Body of pancreas (tissue), 4 donors: ENCODE measurements around the gene OR2T12. TPM values are rescaled to one million over a fixed set of nuclear protein-coding genes. Genes with fewer than 3 reads are reported as not detected.

ENCODE experiments used
- ATAC-seq: fragments of 150-250 bp; one replicate; pipeline ENCODE4 v1.9.1; 2016
- DNase-seq, 4 donors: peaks; one replicate each; pipeline ENCODE4 v3.0.0-alpha.2; 2019
- H3K27ac ChIP-seq, 4 donors: fragments of 200-600 bp; sonication (generic); 1 replicate in 3 of 4; 2 replicates in 1 of 4; pipeline versions ENCODE4 v1.5.1 to v1.6.1; 2016 to 2019; ENCODE audit warnings: mild to moderate bottlenecking in 1 of 4, mixed read lengths in 1 of 4, moderate library complexity in 1 of 4
- H3K27me3 ChIP-seq, 2 donors: fragments of 200-600 bp; sonication (generic); one replicate each; pipeline ENCODE4 v1.6.0; 2016; ENCODE audit warnings: mild to moderate bottlenecking in 1 of 2
- H3K36me3 ChIP-seq, 2 donors: fragments of 200-600 bp; sonication (generic); replicated peaks in 1 of 2; 2 replicates each; pipeline ENCODE4 v1.5.1; 2016; ENCODE audit warnings: low read depth in 2 of 2; ENCODE audit not compliant: insufficient read depth in 1 of 2
- H3K4me1 ChIP-seq: fragments of 200-600 bp; sonication (generic); one replicate; pipeline ENCODE4 v1.6.0; 2016
- H3K4me3 ChIP-seq, 2 donors: fragments of 200-600 bp; sonication (generic); 1 replicate in 1 of 2; 2 replicates in 1 of 2; pipeline ENCODE4 v1.5.1; 2016 to 2019
- H3K9me3 ChIP-seq, 3 donors: fragments of 200-600 bp; sonication (generic); 1 replicate in 2 of 3; 2 replicates in 1 of 3; pipeline ENCODE4 v1.5.1; 2016
- CTCF ChIP-seq, 7 experiments: fragments of 450-650 bp in 4 of 7; fragments of 200-600 bp in 3 of 7; sonication (generic) in 3 of 7; IDR thresholded peaks; one replicate each; pipeline ENCODE4 v1.5.1; 2016 to 2019; ENCODE audit warnings: antibody characterized with exemption in 7 of 7
- POLR2A ChIP-seq, 3 donors: fragments of 450-650 bp; IDR thresholded peaks; one replicate each; pipeline ENCODE4 v1.6.1; 2016; ENCODE audit warnings: antibody characterized with exemption in 3 of 3, mild to moderate bottlenecking in 2 of 3
- WGBS, 2 donors: methylation state at CpG; one replicate each; pipeline ENCODE4 v1.1.5; 2017; 5-methylcytosine and 5-hydroxymethylcytosine counted together
- intact Hi-C: fragments of 100-400 bp; cut with DNase I; formaldehyde crosslinking; loops from one replicate; pipeline ENCODE4 v1.15.1; 2023
- total RNA-seq, 2 donors: library from RNA; depleted of rRNA; stranded (reverse); fragments of >200 nt; gene quantifications; one replicate each; pipeline ENCODE4 v1.1.0, GENCODE V29; 2016

The OR2T12 gene
- total RNA-seq, 2 donors from 2014 or later = not detected

- no peaks in the 10 kb centered on the region for H3K27me3 ChIP-seq
- no peak for ATAC-seq
- peak; percentile 26 to 30 (median 28) for DNase-seq
- 5 to 8% methylated on average over 14 of the region's 14 CpGs for WGBS, 2 donors
- H3K9me3 ChIP-seq = no peaks in the 10 kb centered on the region
- peak; percentile 23 to 71 (median 51) for TF ChIP-seq CTCF (IDR thresholded peaks at IDR 0.05)
- no peak for TF ChIP-seq POLR2A (IDR thresholded peaks at IDR 0.05)
- intact Hi-C loops = no loop called here
- H3K27ac ChIP-seq = no peak overlapping the region
- no peaks in the 10 kb centered on the region for H3K4me1 ChIP-seq
- H3K36me3 ChIP-seq = no peaks in the 10 kb centered on the region
- H3K4me3 ChIP-seq = no peak overlapping the region
These were observed 60.0 kb downstream of the OR2T12 start for GRCh38 chr1:248243204-248243603.

Other genes starting within 250 kb of the OR2T12 start
- gene OR2L13, start 208.2 kb downstream of the OR2T12 start, total RNA-seq = not detected
- gene OR2M5, start 158.3 kb downstream of the OR2T12 start, total RNA-seq = not detected
- gene OR2M2, start 128.6 kb downstream of the OR2T12 start, total RNA-seq = not detected
- not detected for gene OR2M3, start 106.2 kb downstream of the OR2T12 start, total RNA-seq
- gene OR2M4, start 72.0 kb downstream of the OR2T12 start, total RNA-seq = not detected
- gene OR2T33, start 25.4 kb downstream of the OR2T12 start, total RNA-seq = not detected
- gene OR2M7, start 21.1 kb upstream of the OR2T12 start, total RNA-seq = not detected
- not detected for gene OR14C36, start 45.4 kb upstream of the OR2T12 start, total RNA-seq
- not detected for gene OR2T4, start 58.2 kb upstream of the OR2T12 start, total RNA-seq
- not detected for gene OR2T6, start 72.3 kb upstream of the OR2T12 start, total RNA-seq
- not detected for gene OR2T1, start 99.6 kb upstream of the OR2T12 start, total RNA-seq
- gene OR2T2, start 142.2 kb upstream of the OR2T12 start, total RNA-seq = not detected
- not detected for gene OR2T3, start 169.9 kb upstream of the OR2T12 start, total RNA-seq
- gene OR2T5, start 185.2 kb upstream of the OR2T12 start, total RNA-seq = not detected
- gene OR2G6, start 204.6 kb upstream of the OR2T12 start, total RNA-seq = not detected